DOHH2 (cell line): ENCODE measurements around the gene MVD.

Source experiments
- EZH2phosphoT487 ChIP-seq: fragments of 200-600 bp; sonication (generic); IDR thresholded peaks from 2 replicates; pipeline ENCODE4 v1.6.1; 2017; ENCODE audit warnings: borderline replicate concordance, mild to moderate bottlenecking, antibody characterized with exemption, low read length, moderate library complexity, mixed read lengths
- TF ChIP-seq, protein P1 (sequence below): fragments of 200-600 bp; sonication (generic); IDR thresholded peaks from one replicate; pipeline ENCODE4 v1.5.1; 2014; ENCODE audit warnings: antibody characterized with exemption, mild to moderate bottlenecking, low read depth, low read length; ENCODE audit not compliant: poor library complexity, severe bottlenecking

GRCh38 chr16:88643644-88643932 is 19.3 kb downstream of the MVD start:
- TF ChIP-seq, protein P1, sequence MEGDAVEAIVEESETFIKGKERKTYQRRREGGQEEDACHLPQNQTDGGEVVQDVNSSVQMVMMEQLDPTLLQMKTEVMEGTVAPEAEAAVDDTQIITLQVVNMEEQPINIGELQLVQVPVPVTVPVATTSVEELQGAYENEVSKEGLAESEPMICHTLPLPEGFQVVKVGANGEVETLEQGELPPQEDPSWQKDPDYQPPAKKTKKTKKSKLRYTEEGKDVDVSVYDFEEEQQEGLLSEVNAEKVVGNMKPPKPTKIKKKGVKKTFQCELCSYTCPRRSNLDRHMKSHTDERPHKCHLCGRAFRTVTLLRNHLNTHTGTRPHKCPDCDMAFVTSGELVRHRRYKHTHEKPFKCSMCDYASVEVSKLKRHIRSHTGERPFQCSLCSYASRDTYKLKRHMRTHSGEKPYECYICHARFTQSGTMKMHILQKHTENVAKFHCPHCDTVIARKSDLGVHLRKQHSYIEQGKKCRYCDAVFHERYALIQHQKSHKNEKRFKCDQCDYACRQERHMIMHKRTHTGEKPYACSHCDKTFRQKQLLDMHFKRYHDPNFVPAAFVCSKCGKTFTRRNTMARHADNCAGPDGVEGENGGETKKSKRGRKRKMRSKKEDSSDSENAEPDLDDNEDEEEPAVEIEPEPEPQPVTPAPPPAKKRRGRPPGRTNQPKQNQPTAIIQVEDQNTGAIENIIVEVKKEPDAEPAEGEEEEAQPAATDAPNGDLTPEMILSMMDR, result no peak
- TF ChIP-seq EZH2phosphoT487, result no peak
